H1 (cell line): ENCODE data around the gene CPLANE1. TPM values are rescaled to one million over a fixed set of nuclear protein-coding genes. Genes with fewer than 3 reads are reported as not detected.

ENCODE experiments used
- CTCF ChIA-PET: fragments of 300-600 bp; sonication (Branson Sonifier 250); formaldehyde crosslinking; loops from one replicate; lab custom pipeline; 2021; ENCODE audit not compliant: partially characterized antibody; lab: Charles Lee
- POLR2A ChIA-PET: fragments of 300-600 bp; sonication (Branson Sonifier 250); formaldehyde crosslinking; loops from one replicate; lab custom pipeline; 2021; ENCODE audit warnings: inconsistent platforms; ENCODE audit not compliant: partially characterized antibody; lab: Charles Lee
- DNase-seq, 2 experiments: peaks; one replicate each; pipeline versions ENCODE4 v3.0.0 to v3.0.0-alpha.2; 2010 to 2022; ENCODE audit warnings: low spot score in 2 of 2, low read depth in 1 of 2, mixed read lengths in 1 of 2
- FAIRE-seq: peaks from 2 replicates; lab custom pipeline; 2011; peaks lifted over from hg19 to GRCh38; lab: Jason Lieb, UNC
- H2AFZ ChIP-seq: 2 replicates; pipeline ENCODE4 v1.8.1; 2012; ENCODE audit warnings: low read length, inconsistent platforms
- H2AK5ac ChIP-seq: 2 replicates; pipeline ENCODE4 v1.6.1; 2013; ENCODE audit warnings: low read depth, low read length
- H2BK120ac ChIP-seq: replicated peaks from 2 replicates; pipeline ENCODE3; 2013; ENCODE audit warnings: low read depth, low read length, inconsistent platforms
- H2BK12ac ChIP-seq: 2 replicates; pipeline ENCODE4 v1.6.1; 2013; ENCODE audit warnings: low read depth, low read length
- H2BK15ac ChIP-seq: 2 replicates; pipeline ENCODE4 v1.6.1; 2013; ENCODE audit warnings: low read length
- H2BK20ac ChIP-seq: 2 replicates; pipeline ENCODE4 v1.6.1; 2013; ENCODE audit warnings: low read length
- H2BK5ac ChIP-seq: 2 replicates; pipeline ENCODE4 v1.6.1; 2013; ENCODE audit warnings: low read depth, low read length
- H3K14ac ChIP-seq: 2 replicates; pipeline ENCODE4 v1.6.1; 2013; ENCODE audit warnings: inconsistent platforms; ENCODE audit not compliant: insufficient read length
- H3K18ac ChIP-seq: 2 replicates; pipeline ENCODE4 v1.6.1; 2013; ENCODE audit warnings: low read length; ENCODE audit errors: extremely low read depth
- H3K23ac ChIP-seq: 2 replicates; pipeline ENCODE4 v1.6.1; 2013; ENCODE audit warnings: inconsistent platforms; ENCODE audit not compliant: insufficient read length
- H3K23me2 ChIP-seq: 2 replicates; pipeline ENCODE4 v1.6.1; 2013; ENCODE audit warnings: low read depth, low read length
- H3K27ac ChIP-seq: 2 replicates; pipeline ENCODE4 v1.6.1; 2011; ENCODE audit warnings: low read depth, low read length, inconsistent platforms
- H3K27me3 ChIP-seq, 4 experiments: replicated peaks in 1 of 4; 1 replicate in 1 of 4; 2 replicates in 3 of 4; pipeline versions ENCODE4 v1.6.1 to v1.8.1; 2011 to 2013; ENCODE audit warnings: low read length in 3 of 4, mild to moderate bottlenecking in 3 of 4, inconsistent platforms in 2 of 4, mixed read lengths in 2 of 4, moderate library complexity in 1 of 4; ENCODE audit not compliant: control insufficient read depth in 3 of 4, insufficient read depth in 3 of 4; ENCODE audit errors: extremely low read depth in 1 of 4
- H3K36me3 ChIP-seq, 4 experiments: 2 replicates each; pipeline versions ENCODE4 v1.6.1 to v1.8.1; 2011 to 2013; ENCODE audit warnings: mild to moderate bottlenecking in 4 of 4, low read length in 3 of 4, moderate library complexity in 2 of 4, control low read depth in 1 of 4, inconsistent platforms in 1 of 4; ENCODE audit not compliant: insufficient read depth in 4 of 4, control insufficient read depth in 2 of 4
- H3K4ac ChIP-seq: replicated peaks from 2 replicates; pipeline ENCODE3; 2013; ENCODE audit warnings: low read length, low read depth, mixed read lengths, inconsistent platforms; ENCODE audit not compliant: insufficient read length
- H3K4me1 ChIP-seq, 4 experiments: replicated peaks in 1 of 4; 1 replicate in 1 of 4; 2 replicates in 3 of 4; pipeline versions ENCODE4 v1.6.1 to v1.8.1; 2011 to 2013; ENCODE audit warnings: low read length in 3 of 4, inconsistent platforms in 2 of 4, mixed read lengths in 1 of 4; ENCODE audit not compliant: insufficient read depth in 4 of 4, control insufficient read depth in 3 of 4
- H3K4me2 ChIP-seq, 2 experiments: 2 replicates each; pipeline versions ENCODE4 v1.6.1 to v1.8.1; 2011 to 2013; ENCODE audit warnings: low read depth in 2 of 2, low read length in 2 of 2, control low read depth in 1 of 2, inconsistent platforms in 1 of 2, mild to moderate bottlenecking in 1 of 2; ENCODE audit not compliant: insufficient read depth in 1 of 2
- H3K4me3 ChIP-seq, 4 experiments: fragments of 200-600, 300-600 bp in 1 of 4; sonication (generic), shearing (Covaris generic), sonication (Bioruptor Twin) in 1 of 4; 2 replicates each; pipeline versions ENCODE4 v1.5.1 to v1.8.1; 2011 to 2016; ENCODE audit warnings: low read length in 4 of 4, low read depth in 3 of 4, control low read depth in 2 of 4, inconsistent platforms in 2 of 4, mild to moderate bottlenecking in 2 of 4, mixed read lengths in 1 of 4, moderate library complexity in 1 of 4; ENCODE audit not compliant: insufficient read depth in 2 of 4; ENCODE audit errors: extremely low read depth in 1 of 4
- H3K56ac ChIP-seq: replicated peaks from 2 replicates; pipeline ENCODE3; 2013; ENCODE audit warnings: low read depth, mild to moderate bottlenecking, mixed read lengths, low read length, inconsistent platforms; ENCODE audit not compliant: insufficient read length
- H3K79me1 ChIP-seq: 2 replicates; pipeline ENCODE4 v1.6.1; 2013; ENCODE audit warnings: low read depth, low read length, control low read depth
- H3K79me2 ChIP-seq, 2 experiments: 2 replicates each; pipeline versions ENCODE4 v1.6.1 to v1.8.1; 2012 to 2013; ENCODE audit warnings: low read length in 2 of 2, mild to moderate bottlenecking in 2 of 2, inconsistent platforms in 1 of 2; ENCODE audit not compliant: insufficient read depth in 2 of 2, control insufficient read depth in 1 of 2
- H3K9ac ChIP-seq, 4 experiments: replicated peaks in 1 of 4; 1 replicate in 1 of 4; 2 replicates in 3 of 4; pipeline versions ENCODE4 v1.6.1 to v1.8.1; 2011 to 2013; ENCODE audit warnings: low read depth in 3 of 4, low read length in 3 of 4, control low read depth in 2 of 4, mild to moderate bottlenecking in 2 of 4, moderate library complexity in 2 of 4, inconsistent platforms in 1 of 4; ENCODE audit errors: extremely low read depth in 1 of 4
- H3K9me3 ChIP-seq, 2 experiments: 2 replicates each; pipeline versions ENCODE4 v1.6.1 to v1.8.1; 2012 to 2013; ENCODE audit warnings: mild to moderate bottlenecking in 2 of 2, moderate library complexity in 2 of 2, control low read depth in 1 of 2, inconsistent platforms in 1 of 2, low read depth in 1 of 2, low read length in 1 of 2, mixed read lengths in 1 of 2; ENCODE audit not compliant: insufficient read depth in 2 of 2
- H4K20me1 ChIP-seq, 2 experiments: replicated peaks in 1 of 2; 2 replicates each; pipeline versions ENCODE3 to v1.8.1; 2011 to 2013; ENCODE audit warnings: inconsistent platforms in 2 of 2, low read length in 2 of 2, mild to moderate bottlenecking in 1 of 2; ENCODE audit not compliant: insufficient read depth in 2 of 2, control insufficient read depth in 1 of 2
- H4K5ac ChIP-seq: 2 replicates; pipeline ENCODE4 v1.6.1; 2013; ENCODE audit warnings: low read length, low read depth, mixed read lengths, inconsistent platforms; ENCODE audit not compliant: insufficient read length
- H4K8ac ChIP-seq: 2 replicates; pipeline ENCODE4 v1.8.0; 2013; ENCODE audit warnings: mild to moderate bottlenecking, moderate library complexity, low read length, inconsistent platforms; ENCODE audit not compliant: insufficient read depth; ENCODE audit errors: extremely low read depth
- H4K91ac ChIP-seq: replicated peaks from 2 replicates; pipeline ENCODE3; 2013; ENCODE audit warnings: low read length, mixed read lengths, inconsistent platforms; ENCODE audit not compliant: insufficient read length
- CHD1 ChIP-seq: IDR thresholded peaks from 2 replicates; pipeline ENCODE4 v1.6.1; 2012; ENCODE audit warnings: low read depth, low read length, improper control_type of control experiment
- GTF2F1 ChIP-seq: IDR thresholded peaks from 2 replicates; pipeline ENCODE4 v1.6.1; 2012; ENCODE audit warnings: low read depth, low read length, improper control_type of control experiment, borderline replicate concordance
- HDAC6 ChIP-seq: IDR thresholded peaks from one replicate; pipeline ENCODE4 v1.7.1; 2012; ENCODE audit warnings: low read depth, mild to moderate bottlenecking, inconsistent platforms, low read length, moderate library complexity
- JUND ChIP-seq: IDR thresholded peaks from 2 replicates; pipeline ENCODE4 v1.6.1; 2011; ENCODE audit warnings: mild to moderate bottlenecking, improper control_type of control experiment, low read length
- KDM4A ChIP-seq: IDR thresholded peaks from one replicate; pipeline ENCODE4 v1.7.1; 2012; ENCODE audit warnings: low read depth, mild to moderate bottlenecking, moderate library complexity, low read length, inconsistent platforms; ENCODE audit not compliant: severe bottlenecking
- NRF1 ChIP-seq: IDR thresholded peaks from 2 replicates; pipeline ENCODE4 v1.6.1; 2011; ENCODE audit warnings: mild to moderate bottlenecking, low read depth, low read length, improper control_type of control experiment
- PHF8 ChIP-seq: fragments of 200-600 bp; sonication (generic); conservative IDR thresholded peaks from 2 replicates; pipeline ENCODE4 v1.7.1; 2012; ENCODE audit warnings: low read depth, mild to moderate bottlenecking, inconsistent platforms, low read length, moderate library complexity
- POLR2A ChIP-seq, 2 experiments: IDR thresholded peaks; 1 replicate in 1 of 2; 2 replicates in 1 of 2; pipeline ENCODE4 v1.6.1; 2011; ENCODE audit warnings: low read depth in 2 of 2, low read length in 2 of 2, mild to moderate bottlenecking in 2 of 2; ENCODE audit errors: control extremely low read depth in 1 of 2
- RNF2 ChIP-seq: fragments of 200-900, 300-1000 bp; sonication (generic); IDR thresholded peaks from 2 replicates; pipeline ENCODE4 v1.7.1; 2016; ENCODE audit warnings: borderline replicate concordance, low read depth, mild to moderate bottlenecking, antibody characterized with exemption, low read length; ENCODE audit not compliant: poor library complexity, severe bottlenecking; ENCODE audit errors: missing control alignments
- RXRA ChIP-seq: IDR thresholded peaks from 2 replicates; pipeline ENCODE4 v1.6.1; 2011; ENCODE audit warnings: low read depth, mild to moderate bottlenecking, low read length, moderate library complexity; ENCODE audit not compliant: insufficient read depth
- SIRT6 ChIP-seq: IDR thresholded peaks from one replicate; pipeline ENCODE4 v1.7.1; 2012; ENCODE audit warnings: low read length, inconsistent platforms
- SIX5 ChIP-seq: IDR thresholded peaks from 2 replicates; pipeline ENCODE4 v1.6.1; 2011; ENCODE audit warnings: mild to moderate bottlenecking, low read depth, low read length
- SP1 ChIP-seq: IDR thresholded peaks from 2 replicates; pipeline ENCODE4 v1.6.1; 2011; ENCODE audit warnings: low read depth, low read length
- SP2 ChIP-seq: IDR thresholded peaks from 2 replicates; pipeline ENCODE4 v1.6.1; 2012; ENCODE audit warnings: mild to moderate bottlenecking, low read length, inconsistent platforms
- SP4 ChIP-seq: IDR thresholded peaks from 2 replicates; pipeline ENCODE4 v1.6.1; 2012; ENCODE audit warnings: low read length, inconsistent platforms
- TBP ChIP-seq: IDR thresholded peaks from 2 replicates; pipeline ENCODE4 v1.6.1; 2011; ENCODE audit warnings: low read depth, low read length, improper control_type of control experiment
- WGBS, 2 experiments: shearing (Covaris generic) in 1 of 2; methylation state at CpG; one replicate each; pipeline versions ENCODE4 v1.1.6 to v1.1.7; 2013 to 2015; ENCODE audit warnings: low lambda C conversion rate in 2 of 2, mixed read lengths in 2 of 2, inconsistent platforms in 1 of 2, low coverage in 1 of 2, missing lambda C conversion rate in 1 of 2; ENCODE audit not compliant: insufficient replicate concordance in 2 of 2, insufficient coverage in 1 of 2, insufficient read length in 1 of 2; ENCODE audit errors: extremely low coverage in 1 of 2, missing lambda C conversion rate in 1 of 2; 5-methylcytosine and 5-hydroxymethylcytosine counted together
- polyA plus RNA-seq, 7 experiments: library from polyadenylated mRNA; depleted of rRNA in 3 of 7; stranded (reverse) in 5 of 7; unstranded in 2 of 7; fragments of >200 nt in 5 of 7; fragments of 200-250 nt in 2 of 7; gene quantifications; 1 replicate in 5 of 7; 2 replicates in 1 of 7; 4 replicates in 1 of 7; pipeline versions ENCODE4 v1.2.1 to v1.2.3, GENCODE V29; 2011 to 2013; ENCODE audit warnings: missing spikeins in 2 of 7, mixed read lengths in 2 of 7
- total RNA-seq: library from RNA; stranded (reverse); fragmentation: NEBNext Ultra II Directional; extraction: Animal tissue kit (Norgen Biotek cat#: 25700); gene quantifications from 2 replicates; pipeline ENCODE4 v1.2.1, GENCODE V29; 2021

Gene CPLANE1
- total and polyA plus RNA-seq, 2 of the 8 experiments (the other 6 are each of a cell fraction or from before 2014, with no cell fraction given), result 2.2 to 8.8 TPM

- DNase-seq (no peak), FAIRE-seq (no peak)
- POLR2A ChIA-PET, result no interaction called here
- Histone ChIP-seq H3K4me3 (no peak overlapping the region), H3K4me2 (no peak overlapping the region), H3K27ac (no peak overlapping the region), H3K18ac (no peak overlapping the region), H4K8ac (no peak overlapping the region), H3K56ac (no peak overlapping the region), H2BK120ac (no peak overlapping the region), H2BK15ac (no peak overlapping the region), H3K27me3 (no peaks in the 10 kb centered on the region), H2AK5ac (no peak overlapping the region), H3K4ac (no peak overlapping the region), H3K14ac (no peak overlapping the region), H2AFZ (no peak overlapping the region), H2BK12ac (no peak overlapping the region), H3K79me2 (no peaks in the 10 kb centered on the region), H3K23me2 (no peaks in the 10 kb centered on the region), H3K9me3 (no peaks in the 10 kb centered on the region; a peak in 1 of 4 replicates), H3K4me1 (no peaks in the 10 kb centered on the region), H3K36me3 (no peaks in the 10 kb centered on the region), H2BK5ac (no peak overlapping the region), H3K9ac (no peak overlapping the region), H3K23ac (no peak overlapping the region), H4K5ac (no peak overlapping the region), H2BK20ac (no peak overlapping the region), H4K91ac (no peak overlapping the region), H4K20me1 (no peaks in the 10 kb centered on the region), H3K79me1 (no peaks in the 10 kb centered on the region)
- CTCF ChIA-PET, result no interaction called here
- WGBS, 2 experiments, result 84% methylated on average over 4 of the region's 4 CpGs; no CpG with 5 or more reads in 1 of the 2 experiments
- TF ChIP-seq POLR2A (IDR thresholded peaks at IDR 0.05; ENCODE audit: control extremely low read depth in 1 of 2, low read depth in 2 of 2, low read length in 2 of 2) (no peak), JUND (no peak), HDAC6 (no peak), SP1 (no peak), CHD1 (no peak), RXRA (no peak), RNF2 (no peak), PHF8 (no peak), SIRT6 (no peak), SP2 (no peak), SIX5 (no peak), NRF1 (no peak), SP4 (no peak), KDM4A (no peak), TBP (no peak), GTF2F1 (no peak)
Observed at GRCh38 chr5:37255774-37256358, 6.7 kb upstream of the CPLANE1 start.
